Panc1 (cell line): ENCODE data around the gene CCDC127. TPM values are rescaled to one million over a fixed set of nuclear protein-coding genes. Genes with fewer than 3 reads are reported as not detected.

ENCODE experiments used
- ATAC-seq: fragments of 200-7000 bp; cut with Tn5 transposase; 2 replicates; pipeline ENCODE4 v1.9.1; 2020; ENCODE audit warnings: mild to moderate bottlenecking, moderate library complexity
- BruUV-seq: library from RNA; stranded (reverse); fragments of 400-500 nt; replicated peaks from 2 replicates; lab custom pipeline; 2021; lab: Mats Ljungman, UMichigan
- CTCF ChIA-PET: fragments of 300-600 bp; sonication (Branson Sonifier 250); formaldehyde crosslinking; loops from one replicate; lab custom pipeline; 2022; ENCODE audit warnings: antibody characterized with exemption; lab: Charles Lee
- POLR2A ChIA-PET: fragments of 300-600 bp; sonication (Branson Sonifier 250); formaldehyde crosslinking; loops from one replicate; lab custom pipeline; 2022; ENCODE audit warnings: antibody characterized with exemption; lab: Charles Lee
- DNase-seq: peaks from one replicate; pipeline ENCODE4 v3.0.0-alpha.2; 2010; ENCODE audit warnings: low read depth, low spot score
- H3K27ac ChIP-seq: 2 replicates; pipeline ENCODE4 v1.5.1; 2011; ENCODE audit warnings: mild to moderate bottlenecking, low read length, inconsistent platforms
- H3K27me3 ChIP-seq: fragments of 200-500 bp; sonication (Bioruptor generic); 2 replicates; pipeline ENCODE4 v1.6.0; 2014; ENCODE audit warnings: low read length, inconsistent platforms; ENCODE audit not compliant: control insufficient read depth, insufficient read depth
- H3K36me3 ChIP-seq: fragments of 200-500 bp; sonication (Bioruptor generic); 2 replicates; pipeline ENCODE4 v1.5.1; 2014; ENCODE audit warnings: inconsistent platforms, mild to moderate bottlenecking, low read length, moderate library complexity; ENCODE audit not compliant: control insufficient read depth, insufficient read depth
- H3K4me1 ChIP-seq: 2 replicates; pipeline ENCODE4 v1.5.1; 2011; ENCODE audit warnings: inconsistent platforms, mild to moderate bottlenecking, low read length, moderate library complexity; ENCODE audit not compliant: control insufficient read depth, insufficient read depth
- H3K4me3 ChIP-seq, 2 experiments: 2 replicates each; pipeline ENCODE4 v1.5.1; 2011 to 2012; ENCODE audit warnings: low read depth in 2 of 2, low read length in 2 of 2, mild to moderate bottlenecking in 2 of 2, inconsistent platforms in 1 of 2, moderate library complexity in 1 of 2
- H3K9me3 ChIP-seq: fragments of 200-500 bp; sonication (Bioruptor generic); 2 replicates; pipeline ENCODE4 v1.5.1; 2014; ENCODE audit warnings: low read depth, mild to moderate bottlenecking, inconsistent platforms, low read length, moderate library complexity; ENCODE audit not compliant: control insufficient read depth, insufficient read depth
- CTCF ChIP-seq: fragments of 450-650 bp; IDR thresholded peaks from 2 replicates; pipeline ENCODE4 v1.5.1; 2017; ENCODE audit warnings: mild to moderate bottlenecking
- POLR2AphosphoS5 ChIP-seq: IDR thresholded peaks from 2 replicates; pipeline ENCODE4 v1.6.1; 2012; ENCODE audit warnings: mild to moderate bottlenecking, low read depth, low read length, moderate library complexity
- REST ChIP-seq, 2 experiments: IDR thresholded peaks; 2 replicates each; pipeline ENCODE4 v1.6.1; 2011 to 2012; ENCODE audit warnings: low read depth in 2 of 2, control low read depth in 1 of 2, low read length in 1 of 2, mild to moderate bottlenecking in 1 of 2, moderate library complexity in 1 of 2; ENCODE audit not compliant: insufficient read depth in 1 of 2
- SIN3A ChIP-seq: IDR thresholded peaks from 2 replicates; pipeline ENCODE4 v1.6.1; 2012; ENCODE audit warnings: low read depth, mild to moderate bottlenecking, low read length, moderate library complexity, borderline replicate concordance; ENCODE audit not compliant: insufficient read depth
- TCF7L2 ChIP-seq: IDR thresholded peaks from 2 replicates; pipeline ENCODE4 v1.6.1; 2011; ENCODE audit warnings: mild to moderate bottlenecking, low read depth, low read length, inconsistent platforms
- in situ Hi-C: cut with HindIII; loops from 2 replicates; pipeline ENCODE4 v1.10.0; 2016; ENCODE audit warnings: low sequenced_read_pairs, low pct_unique_long_range_greater_than_20kb
- intact Hi-C: fragments of 100-400 bp; cut with micrococcal nuclease; formaldehyde crosslinking; loops from one replicate; pipeline ENCODE4 v1.10.0; 2022; ENCODE audit not compliant: unreplicated experiment
- total RNA-seq: library from RNA; stranded (reverse); gene quantifications from one replicate; pipeline ENCODE4 v1.2.1, GENCODE V29; 2021; ENCODE audit not compliant: unreplicated experiment

The CCDC127 gene
- total RNA-seq, 1 experiment from 2014 or later, result 8.1 TPM

- no peak overlapping the region for H3K4me3 ChIP-seq
- peaks cover 40% of the 10 kb centered on the region for H3K4me1 ChIP-seq
- H3K9me3 ChIP-seq, result no peaks in the 10 kb centered on the region
- H3K36me3 ChIP-seq, result no peaks in the 10 kb centered on the region
- TF ChIP-seq REST (IDR thresholded peaks at IDR 0.05; ENCODE audit: insufficient read depth in 1 of 2, low read depth in 2 of 2, low read length in 1 of 2), result no peak
- TF ChIP-seq SIN3A, result no peak
- no peak for TF ChIP-seq CTCF
- no TSS peak for BruUV-seq
- intact Hi-C loops (no loop called here), in situ Hi-C loops (no loop called here)
- CTCF ChIA-PET, result no interaction called here
- no peaks in the 10 kb centered on the region for H3K27me3 ChIP-seq
- DNase-seq (no peak), ATAC-seq (no peak)
- H3K27ac ChIP-seq, result no peak overlapping the region
- POLR2A ChIA-PET, result no interaction called here
Measured at GRCh38 chr5:187042-187431, 30.9 kb downstream of the CCDC127 start.

- Histone ChIP-seq H3K4me1 (peaks cover 37% of the 10 kb centered on the region), H3K36me3 (no peaks in the 10 kb centered on the region), H3K27me3 (no peaks in the 10 kb centered on the region), H3K9me3 (no peaks in the 10 kb centered on the region), H3K27ac (no peak overlapping the region), H3K4me3 (no peak overlapping the region)
- no peak for DNase-seq
- in situ Hi-C loops (no loop called here), intact Hi-C loops (no loop called here)
- POLR2A ChIA-PET, result no interaction called here
- ATAC-seq, result no peak
- CTCF ChIA-PET, result no interaction called here
- BruUV-seq, result no TSS peak
- TF ChIP-seq POLR2AphosphoS5 (no peak), SIN3A (no peak), CTCF (no peak), TCF7L2 (no peak), REST (IDR thresholded peaks at IDR 0.05; ENCODE audit: insufficient read depth in 1 of 2, low read depth in 2 of 2, low read length in 1 of 2) (no peak)
Measured at GRCh38 chr5:186091-187041, 31.6 kb downstream of the CCDC127 start.
